CD8-positive, alpha-beta memory T cell (primary cell): ENCODE measurements around the gene PROM2. TPM values are rescaled to one million over a fixed set of nuclear protein-coding genes. Genes with fewer than 3 reads are reported as not detected.

ENCODE experiments used
- CTCF ChIA-PET: fragments of 350-600 bp; sonication (Branson Sonifier 250); formaldehyde crosslinking; loops from one replicate; lab custom pipeline; 2021; ENCODE audit warnings: antibody characterized with exemption; lab: Charles Lee
- POLR2A ChIA-PET: fragments of 350-600 bp; sonication (Branson Sonifier 250); formaldehyde crosslinking; loops from one replicate; lab custom pipeline; 2021; ENCODE audit warnings: antibody characterized with exemption; lab: Charles Lee
- DNase-seq, 5 donors: peaks; one replicate each; pipeline versions ENCODE4 v3.0.0 to v3.0.0-alpha.2; 2020 to 2022; ENCODE audit warnings: mixed read lengths in 1 of 5
- H3K27ac ChIP-seq: one replicate; pipeline ENCODE4 v1.7.0; 2013; ENCODE audit warnings: low read depth, mild to moderate bottlenecking, low read length, moderate library complexity
- H3K27me3 ChIP-seq: 2 replicates; pipeline ENCODE4 v1.7.0; 2013; ENCODE audit warnings: low read length, mild to moderate bottlenecking; ENCODE audit not compliant: insufficient read depth, poor library complexity, severe bottlenecking
- H3K36me3 ChIP-seq: 2 replicates; pipeline ENCODE4 v1.7.0; 2013; ENCODE audit warnings: mild to moderate bottlenecking, low read length, moderate library complexity; ENCODE audit not compliant: insufficient read depth
- H3K4me1 ChIP-seq: 2 replicates; pipeline ENCODE4 v1.7.0; 2013; ENCODE audit warnings: mild to moderate bottlenecking, low read length, moderate library complexity; ENCODE audit not compliant: insufficient read depth
- H3K4me3 ChIP-seq: 2 replicates; pipeline ENCODE4 v1.7.0; 2013; ENCODE audit warnings: mild to moderate bottlenecking, low read length
- H3K9me3 ChIP-seq: 2 replicates; pipeline ENCODE4 v1.7.0; 2013; ENCODE audit warnings: mild to moderate bottlenecking, low read length
- H3K27ac Mint-ChIP-seq, 8 donors: one replicate each; pipeline ENCODE4 v1.8.0; 2020 to 2021; ENCODE audit warnings: mixed read lengths in 8 of 8, mild to moderate bottlenecking in 6 of 8, inconsistent platforms in 3 of 8, moderate library complexity in 3 of 8
- H3K27me3 Mint-ChIP-seq, 2 donors: one replicate each; pipeline ENCODE4 v1.8.0; 2020 to 2021; ENCODE audit warnings: mixed read lengths in 2 of 2, mild to moderate bottlenecking in 1 of 2, moderate library complexity in 1 of 2
- H3K36me3 Mint-ChIP-seq, 3 donors: one replicate each; pipeline ENCODE4 v1.8.0; 2020 to 2021; ENCODE audit warnings: mixed read lengths in 3 of 3, inconsistent platforms in 1 of 3, mild to moderate bottlenecking in 1 of 3
- H3K4me1 Mint-ChIP-seq, 3 donors: one replicate each; pipeline ENCODE4 v1.8.0; 2020 to 2021; ENCODE audit warnings: mixed read lengths in 3 of 3, inconsistent platforms in 1 of 3, mild to moderate bottlenecking in 1 of 3
- H3K4me3 Mint-ChIP-seq, 7 donors: one replicate each; pipeline ENCODE4 v1.8.0; 2020 to 2021; ENCODE audit warnings: mixed read lengths in 7 of 7, mild to moderate bottlenecking in 6 of 7, moderate library complexity in 4 of 7, inconsistent platforms in 2 of 7
- H3K9me3 Mint-ChIP-seq, 5 donors: one replicate each; pipeline ENCODE4 v1.8.0; 2020 to 2022; ENCODE audit warnings: mixed read lengths in 5 of 5, mild to moderate bottlenecking in 3 of 5, moderate library complexity in 2 of 5, inconsistent platforms in 1 of 5
- polyA plus RNA-seq: library from polyadenylated mRNA; unstranded; fragments of 300-500 nt; fragmentation: Illumina TruSeq; gene quantifications from one replicate; pipeline ENCODE4 v1.2.3, GENCODE V29; 2021
- total RNA-seq, 2 experiments: library from RNA; stranded (reverse); gene quantifications; one replicate each; pipeline ENCODE4 v1.2.3, GENCODE V29; 2021

The PROM2 gene
- total and polyA plus RNA-seq, 3 experiments from 2014 or later: 0.18 to 0.46 TPM; not detected in 1

- peaks cover 6 to 8% of the 10 kb centered on the region in 2 donors for H3K27me3 Mint-ChIP-seq
- no peak overlapping the region for H3K4me3 Mint-ChIP-seq
- no peak overlapping the region for H3K27ac ChIP-seq
- no peaks in the 10 kb centered on the region for H3K4me1 Mint-ChIP-seq
- peak in 1 of 5 donors; percentile 1 for DNase-seq
- H3K36me3 ChIP-seq: no peaks in the 10 kb centered on the region
- POLR2A ChIA-PET: no interaction called here
- H3K4me1 ChIP-seq: no peaks in the 10 kb centered on the region
- no peak overlapping the region for H3K4me3 ChIP-seq
- H3K9me3 Mint-ChIP-seq: peaks cover 0 to 3% (median 0%) of the 10 kb centered on the region in 5 donors
- H3K36me3 Mint-ChIP-seq: no peaks in the 10 kb centered on the region
- no peak overlapping the region for H3K27ac Mint-ChIP-seq
- no peaks in the 10 kb centered on the region for H3K9me3 ChIP-seq
- CTCF ChIA-PET: interaction anchor here (1.3 kb wide), 1 partner anchor 10 kb away, joined by 3 read pairs; no protein-coding TSS in a partner anchor
- no peaks in the 10 kb centered on the region for H3K27me3 ChIP-seq
Observed at GRCh38 chr2:95334916-95335641, 60.8 kb downstream of the PROM2 start.

DNA sequence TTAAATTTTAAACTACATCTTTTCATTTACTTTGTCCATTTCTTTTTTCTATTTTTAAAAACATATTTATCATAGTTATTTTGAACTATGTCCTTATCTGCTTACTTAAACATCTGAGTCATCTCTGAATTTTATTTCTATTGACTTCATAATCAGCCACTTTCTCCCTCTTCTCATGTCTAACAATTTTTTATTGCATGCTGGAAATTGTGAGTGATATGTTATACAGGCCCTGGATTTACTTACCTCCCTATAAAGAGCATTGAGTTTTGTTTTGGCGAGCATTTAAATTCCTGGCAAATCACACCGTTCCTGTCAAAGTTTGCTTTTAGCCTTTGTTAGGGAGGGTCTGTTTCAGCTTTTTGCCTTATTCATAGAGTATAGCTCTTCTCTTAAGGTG, 62.2 kb downstream of the PROM2 start:
- ChIA-PET CTCF (no interaction called here), POLR2A (no interaction called here)
- H3K4me3 Mint-ChIP-seq: no peak overlapping the region
- H3K27ac ChIP-seq: no peak overlapping the region
- no peak overlapping the region for H3K27ac Mint-ChIP-seq
- no peaks in the 10 kb centered on the region for H3K36me3 ChIP-seq
- no peaks in the 10 kb centered on the region for H3K4me1 Mint-ChIP-seq
- no peaks in the 10 kb centered on the region for H3K27me3 ChIP-seq
- no peaks in the 10 kb centered on the region for H3K4me1 ChIP-seq
- H3K9me3 ChIP-seq: no peaks in the 10 kb centered on the region
- no peak for DNase-seq
- no peak overlapping the region for H3K4me3 ChIP-seq
- peaks cover 0 to 3% (median 0%) of the 10 kb centered on the region in 5 donors for H3K9me3 Mint-ChIP-seq
- peaks cover 5 to 12% of the 10 kb centered on the region in 2 donors for H3K27me3 Mint-ChIP-seq
- H3K36me3 Mint-ChIP-seq: no peaks in the 10 kb centered on the region

GRCh38 chr2:95337829-95338228, 63.6 kb downstream of the PROM2 start:
- no peaks in the 10 kb centered on the region for H3K36me3 Mint-ChIP-seq
- H3K4me3 ChIP-seq: no peak overlapping the region
- H3K36me3 ChIP-seq: no peaks in the 10 kb centered on the region
- peak in 1 of 5 donors; percentile 16 for DNase-seq
- H3K9me3 Mint-ChIP-seq: peaks cover 0 to 3% (median 0%) of the 10 kb centered on the region in 5 donors
- no peak overlapping the region for H3K27ac ChIP-seq
- H3K27ac Mint-ChIP-seq: no peak overlapping the region
- peaks cover 0 to 24% of the 10 kb centered on the region in 2 donors for H3K27me3 Mint-ChIP-seq
- no peaks in the 10 kb centered on the region for H3K4me1 ChIP-seq
- ChIA-PET POLR2A (no interaction called here), CTCF (interaction anchor here (1.0 kb wide), 1 partner anchor 11 kb away, joined by 3 read pairs; no protein-coding TSS in a partner anchor)
- no peak overlapping the region for H3K4me3 Mint-ChIP-seq
- peaks cover 3% of the 10 kb centered on the region for H3K27me3 ChIP-seq
- H3K4me1 Mint-ChIP-seq: no peaks in the 10 kb centered on the region
- H3K9me3 ChIP-seq: no peaks in the 10 kb centered on the region

Other genes starting within 250 kb of the PROM2 start
- gene MAL, start 248.7 kb upstream of the PROM2 start, total RNA-seq: 10 to 100 TPM; 25.2 to 27.3 TPM
- 50.4 TPM for gene MAL, start 248.7 kb upstream of the PROM2 start, polyA plus RNA-seq
- gene MRPS5, start 152.6 kb upstream of the PROM2 start, total RNA-seq: 10 to 100 TPM; 69.0 to 75.9 TPM
- gene MRPS5, start 152.6 kb upstream of the PROM2 start, polyA plus RNA-seq: 45.8 TPM
- 10 to 100 TPM; 10.3 to 12.2 TPM for gene ZNF514, start 114.6 kb upstream of the PROM2 start, total RNA-seq
- 9.9 TPM for gene ZNF514, start 114.6 kb upstream of the PROM2 start, polyA plus RNA-seq
- 1 to 10 TPM; 5.3 to 5.7 TPM for gene ZNF2, start 108.6 kb upstream of the PROM2 start, total RNA-seq
- 2.6 TPM for gene ZNF2, start 108.6 kb upstream of the PROM2 start, polyA plus RNA-seq
- 1 to 10 TPM; 4.3 to 4.7 TPM for gene ZNF892, start 66.9 kb upstream of the PROM2 start, total RNA-seq
- gene ZNF892, start 66.9 kb upstream of the PROM2 start, polyA plus RNA-seq: 0.39 TPM
- not detected for gene KCNIP3, start 22.9 kb downstream of the PROM2 start, total RNA-seq
- not detected for gene KCNIP3, start 22.9 kb downstream of the PROM2 start, polyA plus RNA-seq
- gene FAHD2A, start 128.3 kb downstream of the PROM2 start, total RNA-seq: 10 to 100 TPM; 28.8 to 32.3 TPM
- 20.0 TPM for gene FAHD2A, start 128.3 kb downstream of the PROM2 start, polyA plus RNA-seq
- gene TRIM43B, start 210.3 kb downstream of the PROM2 start, total RNA-seq: not detected
- gene TRIM43B, start 210.3 kb downstream of the PROM2 start, polyA plus RNA-seq: not detected